Natural killer cell (primary cell): ENCODE measurements around the gene EMILIN3. TPM values are rescaled to one million over a fixed set of nuclear protein-coding genes. Genes with fewer than 3 reads are reported as not detected.

Experiments used
- ATAC-seq, 3 donors: fragments of 150-1000 bp in 2 of 3; fragments of 200-7000 bp in 1 of 3; cut with Tn5 transposase; 1 replicate in 1 of 3; 2 replicates in 2 of 3; pipeline ENCODE4 v1.10.0; 2021; ENCODE audit warnings: mild to moderate bottlenecking in 2 of 3, moderate library complexity in 2 of 3
- DNase-seq, 2 donors: peaks; one replicate each; pipeline versions ENCODE4 v3.0.0 to v3.0.0-alpha.2; 2013 to 2021; ENCODE audit warnings: mixed read lengths in 1 of 2
- H3K27ac ChIP-seq: one replicate; pipeline ENCODE4 v1.5.1; 2013; ENCODE audit warnings: mild to moderate bottlenecking, low read length
- H3K27me3 ChIP-seq: one replicate; pipeline ENCODE4 v1.6.1; 2013; ENCODE audit warnings: low read length; ENCODE audit not compliant: control insufficient read depth, insufficient read depth
- H3K36me3 ChIP-seq: one replicate; pipeline ENCODE4 v1.6.1; 2013; ENCODE audit warnings: low read length; ENCODE audit not compliant: control insufficient read depth, insufficient read depth
- H3K4me1 ChIP-seq: one replicate; pipeline ENCODE4 v1.6.1; 2013; ENCODE audit warnings: low read length; ENCODE audit not compliant: control insufficient read depth, insufficient read depth
- H3K4me3 ChIP-seq: one replicate; pipeline ENCODE4 v1.5.1; 2013; ENCODE audit warnings: low read length
- H3K9me3 ChIP-seq: one replicate; pipeline ENCODE4 v1.6.1; 2013; ENCODE audit warnings: low read length; ENCODE audit not compliant: control insufficient read depth, insufficient read depth
- H3K27ac Mint-ChIP-seq, 2 donors: one replicate each; pipeline ENCODE4 v1.8.0; 2022; ENCODE audit warnings: mild to moderate bottlenecking in 2 of 2, mixed read lengths in 2 of 2, moderate library complexity in 1 of 2
- H3K27me3 Mint-ChIP-seq, 2 donors: one replicate each; pipeline ENCODE4 v1.8.0; 2022; ENCODE audit warnings: low read depth in 2 of 2, mixed read lengths in 2 of 2
- H3K36me3 Mint-ChIP-seq: one replicate; pipeline ENCODE4 v1.8.0; 2022; ENCODE audit warnings: mixed read lengths
- H3K4me1 Mint-ChIP-seq, 2 donors: one replicate each; pipeline ENCODE4 v1.8.0; 2022; ENCODE audit warnings: mixed read lengths in 2 of 2
- H3K4me3 Mint-ChIP-seq: one replicate; pipeline ENCODE4 v1.8.0; 2022; ENCODE audit warnings: mild to moderate bottlenecking, moderate library complexity, mixed read lengths
- H3K9me3 Mint-ChIP-seq, 2 donors: one replicate each; pipeline ENCODE4 v1.8.0; 2022; ENCODE audit warnings: mixed read lengths in 2 of 2
- WGBS: methylation state at CpG from one replicate; pipeline ENCODE4 v1.1.7; 2013; ENCODE audit warnings: missing lambda C conversion rate; ENCODE audit not compliant: insufficient coverage; 5-methylcytosine and 5-hydroxymethylcytosine counted together
- intact Hi-C: fragments of 100-400 bp; cut with micrococcal nuclease; formaldehyde crosslinking; loops from one replicate; pipeline ENCODE4 v1.14.2; 2022
- total RNA-seq, 4 donors: library from RNA; stranded (reverse); fragments of 120-200 nt in 1 of 4; gene quantifications; one replicate each; pipeline versions ENCODE4 v1.2.3 to v1.2.4, GENCODE V29; 2013 to 2022
- TF ChIP-seq, protein P1 (sequence below): fragments of 200-600 bp; IDR thresholded peaks from one replicate; pipeline ENCODE4 v1.8.0; 2022; ENCODE audit warnings: antibody characterized with exemption

Gene EMILIN3
- total RNA-seq, 3 donors from 2014 or later (not counting 1 experiment from before 2014, with no cell fraction given), result not detected

DNA sequence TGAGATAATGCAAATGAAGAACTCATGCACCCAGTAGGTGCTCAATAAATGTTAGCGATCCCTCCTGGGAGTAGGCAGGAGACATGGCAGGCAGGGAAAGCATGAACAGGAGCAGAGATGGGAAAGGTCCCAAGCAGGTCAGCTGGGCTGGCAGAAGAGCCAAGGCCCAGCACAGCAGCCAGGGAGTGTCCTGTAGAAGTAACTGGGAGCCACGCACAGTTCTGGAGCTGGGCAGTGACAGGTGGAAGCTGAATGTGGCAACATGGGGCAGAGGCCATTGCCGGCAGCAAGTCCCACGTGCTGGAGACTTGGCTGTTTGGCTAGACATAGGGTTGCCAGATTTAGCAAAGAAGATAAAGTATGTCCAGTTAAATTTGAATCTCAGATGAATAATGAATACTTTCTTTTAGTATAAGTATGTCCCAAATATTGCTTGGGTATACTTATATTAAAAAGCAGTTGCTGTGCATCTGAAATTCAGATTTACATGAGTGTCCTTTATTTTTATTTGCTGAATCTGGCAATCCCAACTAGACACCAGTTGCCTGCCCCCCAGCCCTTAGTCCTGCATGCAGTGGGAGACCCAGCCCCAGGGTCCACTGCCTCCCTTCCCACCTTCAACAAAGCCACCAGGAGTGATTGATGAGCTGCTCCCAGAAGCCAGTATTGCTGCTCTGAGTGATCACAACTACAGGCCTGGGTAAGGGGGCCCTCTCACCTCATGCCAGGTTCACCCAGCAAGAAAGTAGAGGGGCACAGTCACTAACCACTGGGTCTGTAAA is 29.7 kb downstream of the EMILIN3 start:
- H3K36me3 Mint-ChIP-seq, result no peaks in the 10 kb centered on the region
- DNase-seq, result no peak
- H3K36me3 ChIP-seq, result no peaks in the 10 kb centered on the region
- H3K27ac Mint-ChIP-seq, result no peak overlapping the region
- H3K27me3 Mint-ChIP-seq, result peaks cover 11 to 19% of the 10 kb centered on the region in 2 donors
- ATAC-seq, result no peak
- H3K4me1 Mint-ChIP-seq, result peaks cover 11% of the 10 kb centered on the region in 2 donors
- H3K4me3 Mint-ChIP-seq, result no peak overlapping the region
- H3K27me3 ChIP-seq, result peaks cover 7% of the 10 kb centered on the region
- H3K9me3 Mint-ChIP-seq, result no peaks in the 10 kb centered on the region
- H3K27ac ChIP-seq, result no peak overlapping the region
- 95% methylated on average over 4 of the region's 4 CpGs for WGBS
- intact Hi-C loops, result no loop called here
- peaks cover 13% of the 10 kb centered on the region for H3K4me1 ChIP-seq
- H3K9me3 ChIP-seq, result no peaks in the 10 kb centered on the region
- TF ChIP-seq, protein P1, sequence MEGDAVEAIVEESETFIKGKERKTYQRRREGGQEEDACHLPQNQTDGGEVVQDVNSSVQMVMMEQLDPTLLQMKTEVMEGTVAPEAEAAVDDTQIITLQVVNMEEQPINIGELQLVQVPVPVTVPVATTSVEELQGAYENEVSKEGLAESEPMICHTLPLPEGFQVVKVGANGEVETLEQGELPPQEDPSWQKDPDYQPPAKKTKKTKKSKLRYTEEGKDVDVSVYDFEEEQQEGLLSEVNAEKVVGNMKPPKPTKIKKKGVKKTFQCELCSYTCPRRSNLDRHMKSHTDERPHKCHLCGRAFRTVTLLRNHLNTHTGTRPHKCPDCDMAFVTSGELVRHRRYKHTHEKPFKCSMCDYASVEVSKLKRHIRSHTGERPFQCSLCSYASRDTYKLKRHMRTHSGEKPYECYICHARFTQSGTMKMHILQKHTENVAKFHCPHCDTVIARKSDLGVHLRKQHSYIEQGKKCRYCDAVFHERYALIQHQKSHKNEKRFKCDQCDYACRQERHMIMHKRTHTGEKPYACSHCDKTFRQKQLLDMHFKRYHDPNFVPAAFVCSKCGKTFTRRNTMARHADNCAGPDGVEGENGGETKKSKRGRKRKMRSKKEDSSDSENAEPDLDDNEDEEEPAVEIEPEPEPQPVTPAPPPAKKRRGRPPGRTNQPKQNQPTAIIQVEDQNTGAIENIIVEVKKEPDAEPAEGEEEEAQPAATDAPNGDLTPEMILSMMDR, result no peak
- H3K4me3 ChIP-seq, result no peak overlapping the region

DNA sequence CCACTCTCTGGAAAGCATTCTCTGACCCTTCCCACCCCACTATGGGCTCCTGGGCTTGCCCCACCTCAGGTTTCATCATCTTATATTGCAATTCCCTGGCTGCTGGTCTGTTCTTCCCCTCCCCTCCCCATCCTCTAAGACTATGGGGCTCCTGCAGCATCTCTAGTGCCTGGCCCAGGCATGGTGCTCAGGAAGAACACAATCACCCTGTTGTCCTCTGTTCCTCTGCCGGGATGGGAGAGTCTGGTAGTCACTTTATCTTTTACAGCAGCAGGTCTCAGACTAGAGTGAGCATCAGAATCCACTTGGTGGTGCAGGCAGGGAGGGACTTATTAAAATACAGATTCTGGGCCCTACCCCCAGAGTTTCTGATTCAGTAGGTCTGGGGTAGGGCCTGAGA is 31.0 kb downstream of the EMILIN3 start:
- 44% methylated on average over 1 of the region's 1 CpG for WGBS
- Mint-ChIP-seq H3K4me3 (no peak overlapping the region), H3K9me3 (no peaks in the 10 kb centered on the region), H3K27me3 (peaks cover 11 to 19% of the 10 kb centered on the region in 2 donors), H3K36me3 (no peaks in the 10 kb centered on the region), H3K4me1 (peaks cover 11 to 15% of the 10 kb centered on the region in 2 donors), H3K27ac (no peak overlapping the region)
- ATAC-seq, result no peak
- Histone ChIP-seq H3K27ac (no peak overlapping the region), H3K9me3 (no peaks in the 10 kb centered on the region), H3K4me3 (no peak overlapping the region), H3K27me3 (peaks cover 7% of the 10 kb centered on the region), H3K36me3 (no peaks in the 10 kb centered on the region), H3K4me1 (peaks cover 10% of the 10 kb centered on the region)
- no peak for DNase-seq
- TF ChIP-seq, protein P1, result no peak
- intact Hi-C loops, result no loop called here

DNA sequence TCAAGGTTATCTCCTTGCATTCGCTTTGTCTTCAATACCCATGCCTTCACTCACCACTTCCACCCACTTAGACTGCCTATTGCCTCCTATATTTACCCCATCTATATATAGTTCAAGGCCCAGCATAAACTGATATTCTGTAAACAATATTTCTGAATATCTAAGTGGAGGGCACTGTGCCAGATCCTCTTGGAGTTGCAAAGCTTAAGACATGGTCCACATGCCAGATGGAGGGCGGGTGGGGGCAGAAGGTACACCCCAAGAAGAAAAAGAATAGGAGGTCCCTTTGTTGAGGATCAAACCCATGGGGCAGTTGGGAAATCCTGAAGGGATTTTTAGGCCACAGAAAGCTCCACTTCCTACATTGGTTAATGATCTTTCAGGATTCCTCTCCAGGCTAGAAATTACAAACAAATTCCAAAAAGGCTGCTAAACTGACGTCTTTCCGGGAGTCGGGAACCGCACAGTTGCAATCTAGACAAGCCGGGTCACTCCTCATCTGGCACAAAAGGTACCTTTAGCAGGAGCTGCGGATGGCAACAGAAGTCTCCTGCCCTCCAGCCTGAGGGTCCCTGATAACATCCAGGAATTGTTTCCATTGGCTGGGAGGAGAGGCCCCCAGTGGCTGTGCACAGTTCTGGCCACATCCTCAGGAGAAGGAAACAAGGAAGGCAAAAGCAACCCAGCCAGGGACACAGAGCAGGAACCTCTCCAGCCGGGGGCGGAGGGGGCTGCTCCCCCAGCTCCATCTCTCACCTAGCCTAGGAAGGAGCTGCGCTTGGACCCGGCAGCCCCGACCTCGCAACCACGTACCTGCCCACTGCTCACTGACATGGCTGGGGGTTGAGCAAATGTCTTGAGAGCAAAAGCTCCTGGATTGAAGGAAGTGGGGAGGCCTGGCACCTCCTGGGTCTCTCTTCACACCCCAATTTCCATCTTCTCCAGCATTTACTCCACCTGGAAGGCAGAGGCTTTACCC is 31.9 kb downstream of the EMILIN3 start:
- ATAC-seq (no peak), DNase-seq (no peak)
- intact Hi-C loops, result no loop called here
- WGBS, result 88% methylated on average over 15 of the region's 15 CpGs
- Histone ChIP-seq H3K36me3 (no peaks in the 10 kb centered on the region), H3K4me1 (peaks cover 6% of the 10 kb centered on the region), H3K4me3 (no peak overlapping the region), H3K27ac (no peak overlapping the region), H3K27me3 (peaks cover 5% of the 10 kb centered on the region), H3K9me3 (no peaks in the 10 kb centered on the region)
- Mint-ChIP-seq H3K9me3 (no peaks in the 10 kb centered on the region), H3K27ac (no peak overlapping the region), H3K4me1 (peaks cover 6 to 15% of the 10 kb centered on the region in 2 donors), H3K4me3 (no peak overlapping the region), H3K36me3 (no peaks in the 10 kb centered on the region), H3K27me3 (peaks cover 7 to 12% of the 10 kb centered on the region in 2 donors)
- TF ChIP-seq, protein P1, result no peak
